ENCODE results near the gene RNASE9. TPM values are rescaled to one million over a fixed set of nuclear protein-coding genes. Genes with fewer than 3 reads are reported as not detected.
"Not testable (repeated sequence)": the region's sequence is repeated elsewhere in the genome, so short reads cannot be mapped to it uniquely, and the experiment has no call there.

The RNASE9 gene
- not detected for polyA plus RNA-seq

GRCh38 chr14:20560961-20561360 is at the start of gene RNASE9:
Gene RNASE9, minus strand, starts transcription at chr14:20561047.
- WGBS, 3 donors, result 90 to 93% (median 92%) methylated on average over 3 of the region's 3 CpGs
- no peak within 1 kb of the TSS for H3K27ac ChIP-seq (ENCODE audit: low read depth, low read length)

GRCh38 chr14:20610002-20610765 is 49.3 kb upstream of the RNASE9 start:
- no peak overlapping the region for H3K27ac ChIP-seq (ENCODE audit: low read depth, low read length)
- 4 to 5% (median 4%) methylated on average over 27 of the region's 27 CpGs for WGBS, 3 donors

GRCh38 chr14:20609215-20610001 is 48.6 kb upstream of the RNASE9 start:
- WGBS, 3 donors, result 0 to 1% (median 0%) methylated on average over 44 of the region's 44 CpGs
- no peak overlapping the region for H3K27ac ChIP-seq (ENCODE audit: low read depth, low read length)

GRCh38 chr14:20608383-20609110 is 47.7 kb upstream of the RNASE9 start:
- no peak overlapping the region for H3K27ac ChIP-seq (ENCODE audit: low read depth, low read length)
- 63 to 66% (median 64%) methylated on average over 7 of the region's 7 CpGs for WGBS, 3 donors

GRCh38 chr14:20607617-20608016 is 46.8 kb upstream of the RNASE9 start:
- 46 to 83% (median 73%) methylated on average over 5 of the region's 5 CpGs for WGBS, 3 donors
- no peak overlapping the region for H3K27ac ChIP-seq (ENCODE audit: low read depth, low read length)

GRCh38 chr14:20606902-20607242 is 46.0 kb upstream of the RNASE9 start:
- WGBS, 3 donors, result 58 to 78% (median 73%) methylated on average over 2 of the region's 2 CpGs
- H3K27ac ChIP-seq (ENCODE audit: low read depth, low read length), result no peak overlapping the region

GRCh38 chr14:20606190-20606901 is 45.5 kb upstream of the RNASE9 start:
- WGBS, 3 donors, result 39 to 44% (median 39%) methylated on average over 8 of the region's 8 CpGs
- H3K27ac ChIP-seq (ENCODE audit: low read depth, low read length), result no peak overlapping the region

- WGBS, 3 donors, result 69 to 78% (median 75%) methylated on average over 13 of the region's 13 CpGs
- no peak overlapping the region for H3K27ac ChIP-seq (ENCODE audit: low read depth, low read length)
Observed at GRCh38 chr14:20603813-20604690, 43.2 kb upstream of the RNASE9 start.

GRCh38 chr14:20602583-20602982 is 41.7 kb upstream of the RNASE9 start:
- 84 to 91% (median 85%) methylated on average over 9 of the region's 9 CpGs for WGBS, 3 donors
- H3K27ac ChIP-seq (ENCODE audit: low read depth, low read length), result no peak overlapping the region

- no peak overlapping the region for H3K27ac ChIP-seq (ENCODE audit: low read depth, low read length)
- WGBS, 3 donors, result 55 to 70% (median 68%) methylated on average over 12 of the region's 12 CpGs
Observed at GRCh38 chr14:20601522-20601921, 40.7 kb upstream of the RNASE9 start.

GRCh38 chr14:20597108-20597507 is 36.3 kb upstream of the RNASE9 start:
- WGBS, 3 donors, result 62 to 76% (median 76%) methylated on average over 1 of the region's 1 CpG

GRCh38 chr14:20595726-20596125 is 34.9 kb upstream of the RNASE9 start:
- not testable (repeated sequence) for H3K27ac ChIP-seq (ENCODE audit: low read depth, low read length)
- WGBS, 3 donors, result 93 to 100% (median 94%) methylated on average over 3 of the region's 3 CpGs

More at GRCh38 chr14:20597108-20597507, 36.3 kb upstream of the RNASE9 start:
- no peak overlapping the region for H3K27ac ChIP-seq (ENCODE audit: low read depth, low read length)

- H3K27ac ChIP-seq (ENCODE audit: low read depth, low read length), result no peak overlapping the region
- WGBS, 3 donors, result 35 to 68% (median 44%) methylated on average over 1 of the region's 1 CpG
Observed at GRCh38 chr14:20592574-20592973, 31.7 kb upstream of the RNASE9 start.

GRCh38 chr14:20591235-20591634 is 30.4 kb upstream of the RNASE9 start, which contains the start of gene RNASE12:
Gene RNASE12, minus strand, starts transcription at chr14:20591376. Its CDS starts 653 bp downstream, at chr14:20590723.
- 78 to 88% (median 83%) methylated on average over 4 of the region's 4 CpGs for WGBS, 3 donors
- H3K27ac ChIP-seq (ENCODE audit: low read depth, low read length), result no peak within 1 kb of the TSS

GRCh38 chr14:20587489-20588154 is 26.8 kb upstream of the RNASE9 start, which contains the start of gene RNASE11:
Gene RNASE11, minus strand, starts transcription at chr14:20588001.
- 63 to 88% (median 86%) methylated on average over 6 of the region's 6 CpGs for WGBS, 3 donors
- H3K27ac ChIP-seq (ENCODE audit: low read depth, low read length), result no peak within 1 kb of the TSS

GRCh38 chr14:20583908-20584307 is 23.1 kb upstream of the RNASE9 start:
- WGBS, 3 donors, result 46 to 72% (median 47%) methylated on average over 5 of the region's 5 CpGs
- no peak overlapping the region for H3K27ac ChIP-seq (ENCODE audit: low read depth, low read length)

- no peak overlapping the region for H3K27ac ChIP-seq (ENCODE audit: low read depth, low read length)
Observed at GRCh38 chr14:20583142-20583541, 22.3 kb upstream of the RNASE9 start.
